IMR-90 (cell line): ENCODE measurements around the gene ADGRB3. TPM values are rescaled to one million over a fixed set of nuclear protein-coding genes. Genes with fewer than 3 reads are reported as not detected.

Experiments used
- ATAC-seq: fragments of 200-7000 bp; cut with Tn5 transposase; 2 replicates; pipeline ENCODE4 v1.9.1; 2020; ENCODE audit warnings: low read depth, mild to moderate bottlenecking, moderate library complexity
- BruUV-seq: library from RNA; stranded (reverse); fragments of 400-500 nt; replicated peaks from 2 replicates; lab custom pipeline; 2021; lab: Mats Ljungman, UMichigan
- CTCF ChIA-PET: fragments of 300-600 bp; formaldehyde crosslinking; extraction: SDS; loops from one replicate; lab custom pipeline; 2021; ENCODE audit warnings: antibody characterized with exemption; lab: Yijun Ruan, JAX
- POLR2A ChIA-PET: fragments of 300-600 bp; sonication (Branson Sonifier 250); formaldehyde crosslinking; loops from one replicate; lab custom pipeline; 2022; ENCODE audit warnings: antibody characterized with exemption; ENCODE audit not compliant: unreplicated experiment; lab: Charles Lee
- DNase-seq: peaks from one replicate; pipeline ENCODE4 v3.0.0; 2013
- H2AFZ ChIP-seq: replicated peaks from 2 replicates; pipeline ENCODE3; 2013; ENCODE audit warnings: low read length, mild to moderate bottlenecking; ENCODE audit not compliant: poor library complexity
- H2AK5ac ChIP-seq: 2 replicates; pipeline ENCODE4 v1.6.1; 2013; ENCODE audit warnings: low read depth, low read length, inconsistent platforms
- H2AK9ac ChIP-seq: replicated peaks from 2 replicates; pipeline ENCODE3; 2013; ENCODE audit warnings: mild to moderate bottlenecking, low read depth, low read length, moderate library complexity; ENCODE audit not compliant: poor library complexity
- H2BK120ac ChIP-seq: 2 replicates; pipeline ENCODE4 v1.6.1; 2013; ENCODE audit warnings: low read depth, low read length, inconsistent platforms
- H2BK15ac ChIP-seq: 3 replicates; pipeline ENCODE4 v1.6.1; 2013; ENCODE audit warnings: low read depth, low read length, inconsistent platforms
- H2BK20ac ChIP-seq: 2 replicates; pipeline ENCODE4 v1.6.1; 2013; ENCODE audit warnings: low read depth, mild to moderate bottlenecking, inconsistent platforms, low read length, moderate library complexity
- H2BK5ac ChIP-seq: 2 replicates; pipeline ENCODE4 v1.6.1; 2013; ENCODE audit warnings: mild to moderate bottlenecking, low read depth, low read length, inconsistent platforms; ENCODE audit not compliant: poor library complexity, severe bottlenecking
- H3K14ac ChIP-seq: replicated peaks from 2 replicates; pipeline ENCODE4 v1.6.1; 2013; ENCODE audit warnings: low read depth, low read length, inconsistent platforms
- H3K18ac ChIP-seq: 2 replicates; pipeline ENCODE4 v1.6.1; 2013; ENCODE audit warnings: low read depth, low read length, control low read depth
- H3K23ac ChIP-seq: 2 replicates; pipeline ENCODE4 v1.6.1; 2013; ENCODE audit warnings: low read depth, low read length, inconsistent platforms
- H3K27ac ChIP-seq: 2 replicates; pipeline ENCODE4 v1.5.1; 2013; ENCODE audit warnings: mild to moderate bottlenecking, control low read depth, low read length; ENCODE audit not compliant: insufficient read depth
- H3K27me3 ChIP-seq: 2 replicates; pipeline ENCODE4 v1.6.1; 2013; ENCODE audit warnings: low read length; ENCODE audit not compliant: control insufficient read depth, insufficient read depth
- H3K36me3 ChIP-seq: 2 replicates; pipeline ENCODE4 v1.6.1; 2013; ENCODE audit warnings: low read length, mixed read lengths; ENCODE audit not compliant: control insufficient read depth, insufficient read depth
- H3K4ac ChIP-seq: 2 replicates; pipeline ENCODE4 v1.6.1; 2013; ENCODE audit warnings: low read depth, low read length, inconsistent platforms
- H3K4me1 ChIP-seq: 2 replicates; pipeline ENCODE4 v1.6.1; 2013; ENCODE audit warnings: low read length, mixed read lengths; ENCODE audit not compliant: control insufficient read depth, insufficient read depth
- H3K4me2 ChIP-seq: 2 replicates; pipeline ENCODE4 v1.6.1; 2013; ENCODE audit warnings: low read depth, mild to moderate bottlenecking, control low read depth, low read length, moderate library complexity
- H3K4me3 ChIP-seq: 2 replicates; pipeline ENCODE4 v1.5.1; 2013; ENCODE audit warnings: low read depth, mild to moderate bottlenecking, control low read depth, low read length, moderate library complexity; ENCODE audit not compliant: insufficient read depth
- H3K56ac ChIP-seq: 2 replicates; pipeline ENCODE4 v1.6.1; 2013; ENCODE audit warnings: low read length, inconsistent platforms; ENCODE audit not compliant: insufficient read depth; ENCODE audit errors: extremely low read depth
- H3K79me1 ChIP-seq, 2 experiments: 2 replicates each; pipeline ENCODE4 v1.6.1; 2013; ENCODE audit warnings: low read length in 2 of 2, inconsistent platforms in 1 of 2, low read depth in 1 of 2
- H3K9ac ChIP-seq: 2 replicates; pipeline ENCODE4 v1.6.1; 2013; ENCODE audit warnings: low read depth, low read length, control low read depth
- H3K9me1 ChIP-seq: 2 replicates; pipeline ENCODE4 v1.6.1; 2013; ENCODE audit warnings: low read length, inconsistent platforms; ENCODE audit not compliant: insufficient read depth
- H3K9me3 ChIP-seq: 2 replicates; pipeline ENCODE4 v1.6.1; 2013; ENCODE audit warnings: low read length; ENCODE audit not compliant: control insufficient read depth, insufficient read depth
- H4K20me1 ChIP-seq: 2 replicates; pipeline ENCODE4 v1.6.1; 2013; ENCODE audit warnings: low read length, inconsistent platforms; ENCODE audit not compliant: insufficient read depth
- H4K5ac ChIP-seq: 2 replicates; pipeline ENCODE4 v1.6.1; 2013; ENCODE audit warnings: mild to moderate bottlenecking, low read depth, low read length, control low read depth
- H4K8ac ChIP-seq, 2 experiments: 2 replicates each; pipeline ENCODE4 v1.6.1; 2013; ENCODE audit warnings: low read depth in 2 of 2, low read length in 2 of 2, control low read depth in 1 of 2, inconsistent platforms in 1 of 2
- H4K91ac ChIP-seq: 2 replicates; pipeline ENCODE4 v1.6.1; 2013; ENCODE audit warnings: low read depth, low read length, inconsistent platforms; ENCODE audit not compliant: insufficient read depth
- MAZ ChIP-seq: IDR thresholded peaks from 2 replicates; pipeline ENCODE4 v1.6.1; 2012; ENCODE audit warnings: low read depth, mild to moderate bottlenecking, low read length, improper control_type of control experiment, moderate library complexity, borderline replicate concordance
- WGBS, 2 experiments: methylation state at CpG; one replicate each; pipeline versions ENCODE4 v1.1.5 to v1.1.7; 2013; ENCODE audit warnings: missing lambda C conversion rate in 2 of 2; ENCODE audit not compliant: insufficient read length in 1 of 2; ENCODE audit errors: extremely low coverage in 2 of 2; 5-methylcytosine and 5-hydroxymethylcytosine counted together
- dilution Hi-C: fragments of 300-500 bp; cut with HindIII; formaldehyde crosslinking; loops from one replicate; pipeline ENCODE4 v1.14.3; 2018; ENCODE audit warnings: low sequenced_read_pairs; ENCODE audit not compliant: unreplicated experiment
- in situ Hi-C: fragments of 300-500 bp; cut with MboI; formaldehyde crosslinking; loops from 3 replicates; pipeline ENCODE4 v1.14.3; 2019; ENCODE audit warnings: low sequenced_read_pairs, inconsistent platforms, mixed read lengths
- intact Hi-C: fragments of 100-400 bp; cut with micrococcal nuclease; formaldehyde crosslinking; loops from 2 replicates; pipeline ENCODE4 v1.10.0; 2022
- polyA plus RNA-seq, 3 experiments: library from polyadenylated mRNA; depleted of rRNA; stranded (reverse); fragments of >200 nt; gene quantifications; 2 replicates each; pipeline ENCODE4 v1.2.3, GENCODE V29; 2012; ENCODE audit warnings: low replicate concordance in 1 of 3
- total RNA-seq: library from RNA; depleted of rRNA; stranded (reverse); fragments of >200 nt; gene quantifications from 2 replicates; pipeline ENCODE4 v1.2.3, GENCODE V29; 2012

The ADGRB3 gene
- total and polyA plus RNA-seq, 2 of the 4 experiments (the other 2 are of a cell fraction), result not detected

GRCh38 chr6:68732423-68732822 is 97.3 kb downstream of the ADGRB3 start:
- ChIA-PET CTCF (no interaction called here), POLR2A (no interaction called here)
- no peak overlapping the region for H2AFZ ChIP-seq
- no peak overlapping the region for H2BK20ac ChIP-seq
- no peak overlapping the region for H3K4me3 ChIP-seq
- H2BK120ac ChIP-seq, result no peak overlapping the region
- no peaks in the 10 kb centered on the region for H3K9me3 ChIP-seq
- H3K18ac ChIP-seq, result no peak overlapping the region
- H4K20me1 ChIP-seq, result no peaks in the 10 kb centered on the region
- no peak overlapping the region for H3K9ac ChIP-seq
- no peaks in the 10 kb centered on the region for H3K27me3 ChIP-seq
- no peak overlapping the region for H4K91ac ChIP-seq
- no peak overlapping the region for H2AK9ac ChIP-seq
- H2BK15ac ChIP-seq, result no peak overlapping the region
- no peak overlapping the region for H4K5ac ChIP-seq
- no TSS peak for BruUV-seq
- no peak overlapping the region for H3K4ac ChIP-seq
- no peak overlapping the region for H2BK5ac ChIP-seq
- H3K14ac ChIP-seq, result no peak overlapping the region
- H3K79me1 ChIP-seq, result no peaks in the 10 kb centered on the region
- ATAC-seq (no peak), DNase-seq (no peak)
- no peak overlapping the region for H4K8ac ChIP-seq
- no peak overlapping the region for H3K56ac ChIP-seq
- dilution Hi-C loops, result no loop called here
- H3K4me2 ChIP-seq, result no peak overlapping the region
- no peak for TF ChIP-seq MAZ
- H3K36me3 ChIP-seq, result no peaks in the 10 kb centered on the region
- H2AK5ac ChIP-seq, result no peak overlapping the region
- H3K27ac ChIP-seq, result no peak overlapping the region
- intact Hi-C loops, result no loop called here
- H3K9me1 ChIP-seq, result no peaks in the 10 kb centered on the region
- no peaks in the 10 kb centered on the region for H3K4me1 ChIP-seq
- in situ Hi-C loops, result no loop called here
- WGBS, 2 experiments, result 100% methylated on average over 1 of the region's 5 CpGs; no CpG with 5 or more reads in 1 of the 2 experiments
- no peak overlapping the region for H3K23ac ChIP-seq
